GM12864 (cell line): ENCODE results near the gene SCAF11.

Source experiments
- DNase-seq: peaks from one replicate; pipeline ENCODE4 v3.0.0-alpha.2; 2011; ENCODE audit warnings: low read depth
- H3K4me3 ChIP-seq: 2 replicates; pipeline ENCODE4 v1.5.1; 2011; ENCODE audit warnings: mild to moderate bottlenecking, low read depth, low read length, control low read depth
- CTCF ChIP-seq: IDR thresholded peaks from 2 replicates; pipeline ENCODE4 v1.5.1; 2011; ENCODE audit warnings: low read depth, mild to moderate bottlenecking, moderate library complexity, low read length, control low read depth, inconsistent platforms; ENCODE audit errors: missing control alignments

The SCAF11 gene

DNA sequence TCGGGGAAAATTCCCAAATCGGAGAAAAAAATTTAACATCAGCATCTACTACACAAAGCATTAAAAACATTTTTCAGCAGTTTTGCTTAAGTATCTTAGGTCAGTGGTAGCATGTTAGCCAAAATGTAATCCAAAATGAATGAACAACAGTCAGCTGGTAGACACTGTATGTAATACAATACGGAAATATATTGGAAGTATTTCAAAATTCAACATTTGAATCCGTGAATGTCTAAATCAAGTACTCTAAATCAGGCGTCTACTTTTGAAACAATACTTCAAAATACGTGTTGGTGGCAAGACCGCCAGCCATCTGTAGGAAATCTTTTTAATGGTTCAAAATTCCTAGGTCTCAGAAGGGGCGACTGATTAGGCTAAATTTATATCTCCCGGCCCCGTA lies 1.1 kb downstream of the SCAF11 start:
- no peak for TF ChIP-seq CTCF
- DNase-seq: no peak

DNA sequence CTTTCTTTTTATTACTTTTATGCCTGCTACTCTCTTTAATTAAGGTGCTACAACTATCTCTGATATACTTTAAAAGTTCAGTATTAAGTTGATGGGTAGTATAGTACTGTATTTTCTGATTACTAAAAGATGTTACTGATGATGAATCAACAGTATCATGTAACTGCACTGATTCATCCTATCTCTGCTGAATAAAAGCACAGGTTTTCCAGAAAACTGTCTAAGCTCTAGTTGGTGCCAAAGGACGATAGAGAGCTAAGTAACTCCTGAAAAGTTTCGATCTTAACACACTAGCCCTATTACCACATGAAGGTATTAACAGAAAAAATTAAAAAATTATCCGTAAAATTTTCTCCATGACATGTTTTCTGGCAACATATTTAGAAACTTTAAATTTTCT lies 2.1 kb downstream of the SCAF11 start:
- TF ChIP-seq CTCF: no peak
- DNase-seq: no peak
- H3K4me3 ChIP-seq: peak overlapping the region; percentile 77; the same call in 1 of the 2 replicates

More for the DNA sequence above, 1.1 kb downstream of the SCAF11 start:
- H3K4me3 ChIP-seq: peak overlapping the region; percentile 77

DNA sequence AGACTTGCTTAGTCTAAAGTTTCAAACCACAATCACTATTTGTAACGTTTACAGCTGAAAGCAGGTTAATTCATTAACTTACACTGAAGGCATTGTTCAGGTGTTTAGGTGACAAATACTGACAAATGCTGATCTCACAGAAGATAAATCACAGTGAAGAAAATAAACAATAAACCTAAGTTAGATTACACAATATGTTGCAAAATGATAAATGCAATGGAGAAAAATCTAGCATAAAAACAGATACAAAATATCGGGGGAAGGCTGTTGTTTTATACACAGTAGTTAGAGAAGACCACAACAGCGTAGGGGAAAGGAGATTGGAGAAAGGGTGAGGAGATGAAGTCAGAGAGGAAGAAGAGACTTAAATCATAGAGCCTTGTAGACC lies 3.0 kb downstream of the SCAF11 start:
- no peak for TF ChIP-seq CTCF
- no peak for DNase-seq
- peak overlapping the region; percentile 77; the same call in 1 of the 2 replicates for H3K4me3 ChIP-seq

DNA sequence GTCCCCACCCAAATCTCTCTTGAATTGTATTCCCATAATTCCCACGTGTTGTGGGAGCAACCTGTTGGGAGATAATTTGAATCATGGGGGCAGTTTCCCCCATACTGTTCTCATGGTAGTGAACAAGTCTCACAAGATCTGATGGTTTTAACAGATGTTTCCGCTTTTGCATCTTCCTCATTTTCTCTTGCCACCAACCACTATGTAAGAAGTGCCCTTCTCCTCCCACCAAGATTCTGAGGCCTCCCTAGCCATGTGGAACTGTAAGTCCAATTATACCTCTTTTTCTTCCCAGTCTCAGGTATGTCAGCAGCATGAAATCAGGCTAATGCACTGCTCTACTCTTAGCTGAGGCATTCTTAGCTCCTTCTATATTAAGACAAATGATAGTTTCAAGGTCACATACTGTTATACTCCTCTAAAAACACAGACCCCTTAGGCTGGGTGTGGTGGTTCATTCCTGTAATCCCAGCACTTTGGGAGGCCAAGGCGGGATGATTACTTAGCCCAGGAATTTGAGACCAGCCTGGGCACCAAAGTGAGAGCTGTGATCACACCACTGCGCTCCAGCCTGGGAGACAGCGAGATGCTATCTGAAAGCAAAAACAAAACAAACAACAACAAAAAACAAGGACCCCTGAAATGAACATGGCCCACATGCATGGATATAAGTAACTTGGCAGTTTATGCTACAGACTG lies 3.6 kb downstream of the SCAF11 start:
- no peak for TF ChIP-seq CTCF
- DNase-seq: no peak
- H3K4me3 ChIP-seq: peak overlapping the region; percentile 6; the same call in 1 of the 2 replicates

GRCh38 chr12:45981075-45981837 lies 9.1 kb downstream of the SCAF11 start:
- DNase-seq: no peak
- TF ChIP-seq CTCF: no peak
- no peak overlapping the region for H3K4me3 ChIP-seq

- no peak for TF ChIP-seq CTCF
- H3K4me3 ChIP-seq: no peak overlapping the region
- no peak for DNase-seq
These were observed 9.8 kb downstream of the SCAF11 start for GRCh38 chr12:45980540-45980939.
